HG03064 (cell line): ENCODE results near the gene COL12A1.

Experiments
- ATAC-seq: cut with Tn5 transposase; IDR thresholded peaks from one replicate; pipeline ENCODE4 v1.9.1; 2021; ENCODE audit warnings: low read depth; ENCODE audit not compliant: unreplicated experiment

COL12A1 gene

GRCh38 chr6:75183099-75183541 is 22.7 kb downstream of the COL12A1 start:
- no peak for ATAC-seq

- no peak for ATAC-seq
Measured at GRCh38 chr6:75180864-75181263, 25.0 kb downstream of the COL12A1 start.

- no peak for ATAC-seq
Measured at GRCh38 chr6:75178757-75179156, 27.1 kb downstream of the COL12A1 start.

GRCh38 chr6:75176076-75176582 is 29.7 kb downstream of the COL12A1 start:
- no peak for ATAC-seq

- ATAC-seq = no peak
Measured at GRCh38 chr6:75171986-75172385, 33.9 kb downstream of the COL12A1 start.

- ATAC-seq = no peak
Measured at GRCh38 chr6:75171567-75171966, 34.3 kb downstream of the COL12A1 start.

- no peak for ATAC-seq
Measured at GRCh38 chr6:75170691-75171560, 34.9 kb downstream of the COL12A1 start.

- no peak for ATAC-seq
Measured at GRCh38 chr6:75169689-75170586, 35.9 kb downstream of the COL12A1 start.

- ATAC-seq = no peak
Measured at GRCh38 chr6:75167851-75168250, 38.0 kb downstream of the COL12A1 start.

- no peak for ATAC-seq
Measured at GRCh38 chr6:75167325-75167724, 38.5 kb downstream of the COL12A1 start.

GRCh38 chr6:75166773-75167172 is 39.1 kb downstream of the COL12A1 start:
- no peak for ATAC-seq

GRCh38 chr6:75166236-75166635 is 39.6 kb downstream of the COL12A1 start:
- no peak for ATAC-seq

- no peak for ATAC-seq
Measured at GRCh38 chr6:75158176-75158575, 47.7 kb downstream of the COL12A1 start.

GRCh38 chr6:75157336-75157735 is 48.5 kb downstream of the COL12A1 start:
- no peak for ATAC-seq

GRCh38 chr6:75156186-75156878 is 49.5 kb downstream of the COL12A1 start:
- ATAC-seq = no peak

GRCh38 chr6:75155631-75156030 is 50.2 kb downstream of the COL12A1 start:
- no peak for ATAC-seq

GRCh38 chr6:75154973-75155372 is 50.9 kb downstream of the COL12A1 start:
- ATAC-seq = no peak

GRCh38 chr6:75150685-75151412 is 55.0 kb downstream of the COL12A1 start:
- ATAC-seq = no peak

- no peak for ATAC-seq
Measured at GRCh38 chr6:75149696-75150095, 56.2 kb downstream of the COL12A1 start.

GRCh38 chr6:75149240-75149639 is 56.6 kb downstream of the COL12A1 start:
- ATAC-seq = no peak
